Choroid plexus epithelial cell (primary cell): Measurements from ENCODE around the gene PRKN.

Source experiments
- DNase-seq: peaks from one replicate; pipeline ENCODE4 v3.0.0-alpha.2; 2010; ENCODE audit warnings: low read depth
- H3K4me3 ChIP-seq: 2 replicates; pipeline ENCODE4 v1.5.1; 2011; ENCODE audit warnings: low read depth, mild to moderate bottlenecking, control low read depth, low read length, moderate library complexity
- TF ChIP-seq, protein P1 (sequence below): conservative IDR thresholded peaks from 2 replicates; pipeline ENCODE4 v1.5.1; 2011; ENCODE audit warnings: low read depth, mild to moderate bottlenecking, control low read depth, inconsistent platforms, low read length, moderate library complexity

The PRKN gene

DNA sequence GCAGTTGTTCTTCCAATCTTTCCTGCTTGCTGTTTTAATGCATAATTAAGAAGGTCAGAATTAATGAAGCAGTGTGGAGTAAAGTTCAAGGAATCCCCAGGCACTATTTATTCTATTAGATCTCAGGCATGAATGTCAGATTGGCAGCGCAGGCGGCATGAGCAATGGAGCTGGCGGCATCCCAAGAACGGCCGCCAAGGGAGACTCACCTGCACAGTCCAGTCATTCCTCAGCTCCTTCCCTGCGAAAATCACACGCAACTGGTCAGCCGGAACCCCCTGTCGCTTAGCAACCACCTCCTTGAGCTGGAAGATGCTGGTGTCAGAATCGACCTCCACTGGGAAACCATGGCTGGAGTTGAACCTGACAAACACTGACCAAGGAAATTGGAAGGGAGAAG, 284.5 kb downstream of the PRKN start:
- H3K4me3 ChIP-seq: no peak overlapping the region

DNA sequence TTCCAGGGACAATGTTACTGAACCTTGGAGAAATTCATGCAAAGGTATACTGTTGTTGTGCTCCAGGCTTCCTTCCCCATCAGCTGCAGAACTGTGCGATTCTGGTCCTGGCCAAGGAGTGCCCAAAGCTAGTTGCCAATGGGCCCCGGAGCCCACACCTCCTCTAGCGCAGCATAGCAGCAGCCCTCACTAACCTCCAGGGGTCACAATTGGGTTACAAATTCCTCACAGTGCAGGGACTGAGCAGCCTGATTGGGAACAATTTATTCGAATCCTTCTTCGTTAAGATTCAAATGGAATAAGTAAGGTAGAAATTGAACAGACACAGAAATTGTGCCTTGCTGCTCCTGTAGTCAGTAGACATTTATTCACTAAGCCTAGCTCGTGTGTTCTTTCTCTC, 284.9 kb downstream of the PRKN start:
- no peak overlapping the region for H3K4me3 ChIP-seq
- DNase-seq: no peak
- TF ChIP-seq, protein P1, sequence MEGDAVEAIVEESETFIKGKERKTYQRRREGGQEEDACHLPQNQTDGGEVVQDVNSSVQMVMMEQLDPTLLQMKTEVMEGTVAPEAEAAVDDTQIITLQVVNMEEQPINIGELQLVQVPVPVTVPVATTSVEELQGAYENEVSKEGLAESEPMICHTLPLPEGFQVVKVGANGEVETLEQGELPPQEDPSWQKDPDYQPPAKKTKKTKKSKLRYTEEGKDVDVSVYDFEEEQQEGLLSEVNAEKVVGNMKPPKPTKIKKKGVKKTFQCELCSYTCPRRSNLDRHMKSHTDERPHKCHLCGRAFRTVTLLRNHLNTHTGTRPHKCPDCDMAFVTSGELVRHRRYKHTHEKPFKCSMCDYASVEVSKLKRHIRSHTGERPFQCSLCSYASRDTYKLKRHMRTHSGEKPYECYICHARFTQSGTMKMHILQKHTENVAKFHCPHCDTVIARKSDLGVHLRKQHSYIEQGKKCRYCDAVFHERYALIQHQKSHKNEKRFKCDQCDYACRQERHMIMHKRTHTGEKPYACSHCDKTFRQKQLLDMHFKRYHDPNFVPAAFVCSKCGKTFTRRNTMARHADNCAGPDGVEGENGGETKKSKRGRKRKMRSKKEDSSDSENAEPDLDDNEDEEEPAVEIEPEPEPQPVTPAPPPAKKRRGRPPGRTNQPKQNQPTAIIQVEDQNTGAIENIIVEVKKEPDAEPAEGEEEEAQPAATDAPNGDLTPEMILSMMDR: no peak

More for the DNA sequence above, 284.5 kb downstream of the PRKN start:
- no peak for DNase-seq
- TF ChIP-seq, protein P1: no peak

DNA sequence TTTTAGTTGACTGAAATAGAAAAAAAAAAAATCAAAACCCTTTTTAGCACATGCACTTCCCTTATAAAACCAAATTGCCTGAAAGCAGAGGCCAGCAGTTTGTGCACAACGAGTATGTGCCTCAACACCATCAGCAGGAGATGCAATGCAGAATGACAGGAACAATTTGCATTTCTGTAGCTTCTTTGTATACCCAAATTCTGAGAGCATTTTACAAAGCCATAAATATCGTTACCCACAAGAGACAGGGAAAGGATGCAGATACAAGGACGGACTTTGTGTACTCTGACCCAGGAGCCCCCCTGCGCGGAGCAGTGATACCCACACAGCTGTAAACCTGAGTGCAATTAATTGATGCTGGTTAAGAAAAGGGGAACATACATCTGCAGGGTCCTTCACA, 285.6 kb downstream of the PRKN start:
- no peak overlapping the region for H3K4me3 ChIP-seq
- TF ChIP-seq, protein P1: no peak
- no peak for DNase-seq

DNA sequence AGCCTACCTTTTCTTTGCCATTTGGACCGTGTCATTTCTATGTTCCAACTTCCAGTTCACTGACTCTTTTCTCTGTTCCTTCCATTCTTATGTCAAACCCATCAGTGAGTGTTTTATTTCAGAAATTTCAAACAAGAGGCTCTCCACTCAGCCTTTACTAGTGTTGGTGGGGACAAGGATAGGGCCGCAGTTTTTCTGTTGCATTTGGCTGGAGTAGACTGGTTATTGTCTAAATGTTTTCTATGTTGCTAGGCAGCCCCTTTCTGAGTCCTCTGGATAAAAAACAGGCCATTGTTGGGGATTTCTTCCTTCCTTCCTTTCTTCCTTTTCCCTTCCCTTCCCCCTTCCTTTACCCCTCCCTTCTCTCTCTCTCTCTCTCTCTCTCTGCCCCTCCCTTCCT, 288.6 kb downstream of the PRKN start:
- TF ChIP-seq, protein P1: no peak
- no peak overlapping the region for H3K4me3 ChIP-seq
- DNase-seq: no peak

DNA sequence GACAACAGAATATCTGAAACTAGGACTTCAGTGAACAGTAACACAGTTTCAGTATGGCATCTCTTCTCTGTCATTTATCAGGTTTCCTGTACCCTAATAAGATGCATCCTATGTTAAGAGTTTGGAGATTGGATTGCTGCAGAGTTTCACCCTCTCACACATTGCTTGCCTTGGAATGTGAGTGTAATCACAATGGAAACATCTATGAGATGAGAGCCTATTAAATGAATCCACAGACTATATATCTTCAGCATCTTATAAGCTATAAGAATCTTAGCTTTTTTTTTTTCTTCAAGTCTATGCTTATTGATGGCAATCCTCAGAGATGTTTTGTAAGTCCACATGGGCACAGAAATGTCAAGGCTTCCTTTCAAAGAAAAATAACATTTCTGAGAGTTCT, 292.5 kb downstream of the PRKN start:
- TF ChIP-seq, protein P1: no peak
- no peak for DNase-seq
- no peak overlapping the region for H3K4me3 ChIP-seq

DNA sequence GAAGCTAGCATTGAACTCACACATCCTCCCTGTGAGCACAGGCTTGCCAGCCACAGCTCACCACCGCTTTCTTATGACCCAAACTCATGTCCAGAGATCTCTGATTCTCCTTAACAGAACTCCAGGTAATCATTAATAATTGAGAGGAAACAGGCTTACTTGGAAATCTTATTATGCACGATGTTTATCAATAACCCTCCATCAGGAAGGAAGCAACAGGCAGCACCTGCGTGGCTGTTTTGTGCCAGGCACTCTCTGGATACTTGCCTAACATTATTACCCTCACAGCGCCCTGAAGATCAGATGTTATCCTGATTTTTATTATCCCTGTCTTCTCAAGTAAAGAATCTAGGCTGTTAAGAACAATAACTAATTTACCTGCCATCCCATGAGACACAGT, 306.6 kb downstream of the PRKN start:
- TF ChIP-seq, protein P1: no peak
- no peak for DNase-seq
- no peak overlapping the region for H3K4me3 ChIP-seq

DNA sequence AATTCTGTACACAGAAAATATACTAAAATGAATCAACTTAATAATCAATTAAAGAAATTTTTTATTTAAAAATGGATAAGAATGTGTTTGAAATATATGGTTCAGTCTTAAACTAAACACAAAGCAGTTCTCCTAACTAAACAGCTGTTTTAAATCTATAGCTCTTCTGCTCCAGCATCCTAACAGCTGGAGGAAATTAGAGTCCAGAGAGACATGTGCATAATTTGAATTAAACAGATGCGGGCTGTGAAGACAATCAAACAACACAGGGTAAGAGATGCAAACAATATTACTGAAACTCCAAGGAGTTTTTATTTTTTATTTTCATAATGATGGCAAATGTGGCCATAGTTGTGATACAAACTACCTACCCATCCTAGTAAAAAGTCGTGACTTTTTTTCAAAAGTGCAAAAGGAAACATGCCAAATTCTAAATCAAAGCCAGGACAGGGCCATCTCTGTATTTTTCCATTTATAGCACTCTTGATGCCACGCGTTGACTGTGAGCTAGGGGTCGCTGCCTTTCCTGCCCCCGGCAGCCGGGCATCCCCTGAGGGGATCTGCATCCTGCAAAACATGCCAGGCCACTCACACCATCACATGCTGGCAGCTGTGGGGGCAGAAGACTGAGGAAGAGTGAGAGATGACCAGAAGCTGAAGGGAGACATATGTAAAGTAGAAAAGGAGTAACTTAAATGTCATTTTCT, 310.6 kb downstream of the PRKN start:
- no peak for DNase-seq
- no peak overlapping the region for H3K4me3 ChIP-seq
- TF ChIP-seq, protein P1: no peak
